Adrenal gland (tissue), 5 donors: Measurements from ENCODE around the gene ROBO2.

Experiments
- POLR2A ChIP-seq, 2 donors: fragments of 450-650 bp; IDR thresholded peaks; one replicate each; pipeline ENCODE4 v1.6.1; 2017; ENCODE audit warnings: antibody characterized with exemption in 2 of 2, mild to moderate bottlenecking in 2 of 2, moderate library complexity in 1 of 2
- TF ChIP-seq, protein P1 (sequence below), 6 experiments: fragments of 450-650 bp in 4 of 6; fragments of 200-600 bp in 2 of 6; sonication (generic) in 1 of 6; IDR thresholded peaks; 1 replicate in 5 of 6; 2 replicates in 1 of 6; pipeline versions ENCODE4 v1.5.1 to v1.8.0; 2016 to 2021; ENCODE audit warnings: antibody characterized with exemption in 6 of 6, mild to moderate bottlenecking in 2 of 6, moderate library complexity in 1 of 6
- donor health status: DM: no; HTN: no; CAD: no.

DNA sequence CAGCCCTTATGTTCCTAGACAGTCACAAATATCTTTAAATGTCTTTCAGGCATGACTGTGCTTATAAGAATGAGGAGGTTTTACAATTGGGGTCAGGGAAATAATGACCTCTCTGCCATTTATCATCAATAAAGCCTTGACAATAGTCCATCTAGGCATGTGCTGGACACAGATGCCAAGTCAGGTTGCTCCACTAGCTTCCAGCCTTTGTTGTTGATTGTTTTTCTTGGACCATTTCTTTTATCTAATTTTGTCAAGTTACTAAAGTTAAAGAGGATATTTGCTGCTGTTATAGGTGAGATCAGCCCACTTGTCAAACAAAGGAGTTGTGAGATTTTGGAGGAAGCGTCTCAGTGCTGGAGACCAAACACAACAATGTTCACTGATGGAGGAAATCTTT lies 628.0 kb downstream of the ROBO2 start:
- TF ChIP-seq, protein P1, sequence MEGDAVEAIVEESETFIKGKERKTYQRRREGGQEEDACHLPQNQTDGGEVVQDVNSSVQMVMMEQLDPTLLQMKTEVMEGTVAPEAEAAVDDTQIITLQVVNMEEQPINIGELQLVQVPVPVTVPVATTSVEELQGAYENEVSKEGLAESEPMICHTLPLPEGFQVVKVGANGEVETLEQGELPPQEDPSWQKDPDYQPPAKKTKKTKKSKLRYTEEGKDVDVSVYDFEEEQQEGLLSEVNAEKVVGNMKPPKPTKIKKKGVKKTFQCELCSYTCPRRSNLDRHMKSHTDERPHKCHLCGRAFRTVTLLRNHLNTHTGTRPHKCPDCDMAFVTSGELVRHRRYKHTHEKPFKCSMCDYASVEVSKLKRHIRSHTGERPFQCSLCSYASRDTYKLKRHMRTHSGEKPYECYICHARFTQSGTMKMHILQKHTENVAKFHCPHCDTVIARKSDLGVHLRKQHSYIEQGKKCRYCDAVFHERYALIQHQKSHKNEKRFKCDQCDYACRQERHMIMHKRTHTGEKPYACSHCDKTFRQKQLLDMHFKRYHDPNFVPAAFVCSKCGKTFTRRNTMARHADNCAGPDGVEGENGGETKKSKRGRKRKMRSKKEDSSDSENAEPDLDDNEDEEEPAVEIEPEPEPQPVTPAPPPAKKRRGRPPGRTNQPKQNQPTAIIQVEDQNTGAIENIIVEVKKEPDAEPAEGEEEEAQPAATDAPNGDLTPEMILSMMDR (IDR thresholded peaks at IDR 0.05) = no peak
- no peak for TF ChIP-seq POLR2A (IDR thresholded peaks at IDR 0.05)
